Effector memory CD4-positive, alpha-beta T cell (primary cell): Measurements from ENCODE around the gene RORC.
"Not testable (repeated sequence)": the region's sequence is repeated elsewhere in the genome, so short reads cannot be mapped to it uniquely, and the experiment has no call there.

Experiments used
- DNase-seq, 3 donors: peaks; one replicate each; pipeline ENCODE4 v3.0.0-alpha.2; 2020
- H3K27ac ChIP-seq: 2 replicates; pipeline ENCODE4 v1.7.0; 2013; ENCODE audit warnings: mild to moderate bottlenecking, low read length, moderate library complexity; ENCODE audit not compliant: insufficient read depth, poor library complexity, severe bottlenecking
- H3K27me3 ChIP-seq: replicated peaks from 2 replicates; pipeline ENCODE4 v1.7.0; 2013; ENCODE audit warnings: mild to moderate bottlenecking, low read length; ENCODE audit not compliant: insufficient read depth, control insufficient read depth, poor library complexity, severe bottlenecking
- H3K36me3 ChIP-seq: 2 replicates; pipeline ENCODE4 v1.7.0; 2013; ENCODE audit warnings: mild to moderate bottlenecking, low read length, moderate library complexity; ENCODE audit not compliant: control insufficient read depth, insufficient read depth
- H3K4me1 ChIP-seq: 2 replicates; pipeline ENCODE4 v1.7.0; 2013; ENCODE audit warnings: low read length, mild to moderate bottlenecking; ENCODE audit not compliant: control insufficient read depth, insufficient read depth, poor library complexity, severe bottlenecking
- H3K4me3 ChIP-seq: 2 replicates; pipeline ENCODE4 v1.7.0; 2013; ENCODE audit warnings: low read length, low read depth, mild to moderate bottlenecking; ENCODE audit not compliant: insufficient read depth, poor library complexity, severe bottlenecking
- H3K9me3 ChIP-seq: 2 replicates; pipeline ENCODE4 v1.7.0; 2013; ENCODE audit warnings: mild to moderate bottlenecking, low read length, moderate library complexity; ENCODE audit not compliant: control insufficient read depth

The RORC gene

DNA sequence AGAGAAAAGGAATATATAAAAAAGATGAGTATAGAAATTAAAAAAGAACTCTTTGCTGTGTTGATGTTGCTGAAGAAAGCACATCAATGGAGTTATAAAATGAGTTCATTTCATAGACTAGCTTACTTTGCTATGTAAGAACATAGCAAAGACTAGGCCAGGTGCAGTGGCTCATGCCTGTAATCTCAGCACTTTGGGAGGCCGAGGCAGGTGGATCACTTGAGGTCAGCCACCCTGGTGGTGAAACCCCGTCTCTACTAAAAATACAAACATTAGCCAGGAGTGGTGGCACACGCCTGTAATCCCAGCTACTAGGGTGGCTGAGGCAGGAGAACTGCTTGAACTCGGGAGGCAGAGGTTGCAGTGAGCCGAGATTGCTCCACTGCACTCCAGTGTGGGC, 49.6 kb downstream of the RORC start:
- not testable (repeated sequence) for DNase-seq, H3K4me1 ChIP-seq, H3K27ac ChIP-seq, H3K27me3 ChIP-seq, H3K4me3 ChIP-seq, H3K9me3 ChIP-seq
- H3K36me3 ChIP-seq, result peaks cover 43% of the 10 kb centered on the region

DNA sequence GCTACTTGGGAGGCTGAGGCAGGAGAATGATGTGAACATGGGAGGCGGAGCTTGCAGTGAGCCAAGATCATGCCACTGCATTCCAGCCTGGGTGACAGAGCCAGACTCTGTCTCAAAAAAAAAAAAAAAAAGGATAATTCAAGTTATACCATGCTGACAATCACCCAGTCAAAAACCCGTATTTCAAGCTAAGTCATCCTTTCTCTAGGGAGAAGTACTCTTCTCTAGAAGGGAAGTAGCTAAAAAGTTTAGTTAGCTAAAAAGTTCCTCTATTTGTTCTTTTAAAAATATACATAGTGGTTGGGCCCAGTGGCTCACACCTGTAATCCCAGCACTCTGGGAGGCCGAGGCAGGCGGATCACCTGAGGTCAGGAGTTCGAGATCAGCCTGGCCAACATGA, 50.9 kb downstream of the RORC start:
- H3K9me3 ChIP-seq, H3K27ac ChIP-seq, H3K4me3 ChIP-seq, DNase-seq, H3K27me3 ChIP-seq, H3K4me1 ChIP-seq: not testable (repeated sequence)
- H3K36me3 ChIP-seq, result peaks cover 54% of the 10 kb centered on the region

DNA sequence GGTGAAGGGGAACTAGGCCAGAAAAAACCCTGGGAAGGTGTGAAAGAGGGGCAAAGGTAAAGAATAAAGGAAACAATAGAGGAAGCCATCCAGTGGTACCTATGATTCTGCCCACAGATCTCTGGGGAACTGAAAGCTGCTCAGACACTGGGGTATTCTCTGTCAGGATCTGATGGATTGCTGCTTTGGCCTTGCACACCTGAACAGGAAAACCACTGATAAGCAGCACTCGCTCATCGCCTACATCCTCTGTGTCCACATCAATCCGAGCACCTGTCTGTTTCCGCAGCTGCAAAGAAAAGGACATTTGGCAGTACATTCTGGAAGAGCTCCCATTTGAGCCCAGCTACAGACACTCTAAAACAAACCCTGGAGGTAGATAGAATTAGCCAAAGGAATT, 51.8 kb downstream of the RORC start:
- Histone ChIP-seq H3K9me3 (no peaks in the 10 kb centered on the region), H3K27ac (no peak overlapping the region), H3K36me3 (peaks cover 63% of the 10 kb centered on the region), H3K4me1 (no peaks in the 10 kb centered on the region), H3K27me3 (no peaks in the 10 kb centered on the region), H3K4me3 (no peak overlapping the region)
- no peak for DNase-seq

DNA sequence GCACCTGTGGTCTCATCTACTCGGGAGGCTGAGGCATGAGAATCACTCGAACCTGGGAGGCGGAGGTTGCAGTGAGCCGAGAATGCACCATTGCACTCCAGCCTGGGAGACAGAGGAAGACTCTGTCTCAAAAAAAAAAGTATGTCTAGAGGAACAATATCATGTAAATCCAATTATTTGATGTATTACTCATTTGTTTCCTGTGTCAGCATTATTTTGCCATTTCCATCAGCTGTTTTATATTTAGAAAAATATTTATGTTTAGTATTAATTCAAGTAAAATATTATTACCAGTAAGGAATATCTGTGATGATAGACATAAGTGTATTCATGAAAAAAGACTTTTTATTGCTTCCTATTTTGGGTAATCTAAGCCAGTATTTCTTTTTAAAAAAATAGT, 54.3 kb downstream of the RORC start:
- Histone ChIP-seq H3K27me3 (no peaks in the 10 kb centered on the region), H3K9me3 (no peaks in the 10 kb centered on the region), H3K27ac (no peak overlapping the region), H3K4me3 (no peak overlapping the region), H3K36me3 (peaks cover 78% of the 10 kb centered on the region), H3K4me1 (no peaks in the 10 kb centered on the region)
- no peak for DNase-seq

DNA sequence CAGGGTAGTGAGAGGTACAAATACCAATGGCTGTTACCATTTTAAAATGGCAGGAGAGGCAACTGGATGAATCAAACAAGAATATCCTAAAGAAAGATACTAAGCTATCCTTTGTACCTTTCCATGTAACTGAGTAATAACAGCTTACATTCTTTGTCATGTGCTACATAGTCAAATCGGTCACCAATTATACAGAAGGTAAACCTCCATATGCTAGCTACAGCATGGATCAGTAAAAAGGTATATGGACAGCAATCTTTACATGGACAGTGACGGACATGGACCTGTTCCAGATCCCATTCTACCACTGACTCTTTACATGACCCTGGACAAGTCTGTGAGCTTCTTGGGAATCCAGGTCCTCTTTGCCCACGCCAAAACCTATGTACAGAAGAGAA, 54.9 kb downstream of the RORC start:
- DNase-seq, result no peak
- Histone ChIP-seq H3K36me3 (peaks cover 72% of the 10 kb centered on the region), H3K4me3 (no peak overlapping the region)

DNA sequence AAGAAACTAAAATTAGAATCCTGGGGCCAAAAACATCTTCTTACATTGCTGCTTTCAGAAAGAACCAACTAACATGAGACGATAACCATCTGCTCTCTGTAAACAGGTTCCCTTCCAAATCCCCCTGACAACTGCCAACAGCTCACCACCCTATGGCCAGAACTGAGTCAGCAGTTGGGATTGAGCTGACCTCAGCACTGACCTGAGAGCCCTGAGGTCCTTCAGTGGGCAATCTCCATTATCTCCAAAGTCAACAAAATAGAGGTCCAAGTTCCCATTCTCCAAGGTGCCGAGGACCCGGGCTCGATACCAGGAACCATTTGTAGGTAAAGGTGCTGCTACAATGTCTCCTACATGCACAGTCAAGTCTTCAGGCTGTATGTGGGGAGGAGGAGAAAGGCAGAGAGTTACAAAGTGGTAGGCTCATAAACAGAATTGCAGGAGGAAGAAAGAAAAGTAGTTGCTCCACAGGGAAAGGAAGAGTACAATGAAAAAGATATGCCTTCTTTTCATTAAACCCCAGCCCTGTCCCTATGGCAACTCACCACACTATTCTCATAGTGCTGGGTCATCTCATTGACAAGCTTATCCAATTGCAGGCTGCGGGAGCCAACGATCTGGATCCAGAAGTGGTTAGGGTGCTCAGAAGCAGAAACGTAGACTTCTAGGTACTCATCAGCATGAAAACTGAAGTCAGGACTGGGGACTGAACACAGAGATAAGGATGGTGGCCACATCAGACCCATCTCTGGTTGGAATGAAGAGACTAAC, 55.5 kb downstream of the RORC start:
- H3K27me3 ChIP-seq, result no peaks in the 10 kb centered on the region

More for the DNA sequence above, 54.9 kb downstream of the RORC start:
- H3K9me3 ChIP-seq, result no peaks in the 10 kb centered on the region
- no peaks in the 10 kb centered on the region for H3K4me1 ChIP-seq
- H3K27me3 ChIP-seq, result no peaks in the 10 kb centered on the region
- no peak overlapping the region for H3K27ac ChIP-seq

DNA sequence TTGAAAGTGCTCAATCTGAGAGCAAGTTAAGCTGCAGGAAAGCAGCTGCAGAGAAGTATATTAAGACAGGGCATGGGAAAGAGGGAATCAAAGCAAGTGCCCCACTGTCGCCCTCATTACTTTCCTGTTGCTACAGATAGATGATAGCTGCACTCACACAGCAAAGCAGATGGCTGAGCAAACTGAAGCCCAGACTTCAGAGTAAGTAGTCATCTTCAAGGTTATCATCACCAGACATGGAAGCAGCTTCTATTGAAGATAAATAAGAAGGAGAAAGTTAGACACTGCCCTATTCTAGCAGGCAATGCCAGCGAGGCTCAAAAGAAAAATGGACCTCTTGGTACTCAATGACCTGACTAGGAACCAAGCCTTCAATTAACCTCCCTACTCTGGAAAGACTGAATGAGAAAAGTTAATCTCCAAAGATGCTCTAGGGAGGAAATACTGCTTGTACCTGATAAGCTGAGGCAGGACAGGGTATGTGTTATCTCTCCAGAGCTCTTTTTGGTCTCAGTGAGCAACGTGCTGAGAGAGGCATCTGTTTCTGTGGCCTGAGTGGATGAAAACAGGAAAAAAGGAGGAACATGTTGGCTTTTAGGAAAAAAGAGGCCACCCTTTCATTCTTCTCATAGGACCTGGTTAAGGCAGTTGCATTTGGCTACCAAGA, 57.2 kb downstream of the RORC start:
- no peak overlapping the region for H3K4me3 ChIP-seq
- H3K27me3 ChIP-seq, result no peaks in the 10 kb centered on the region
- H3K27ac ChIP-seq, result no peak overlapping the region
- no peak for DNase-seq
- no peaks in the 10 kb centered on the region for H3K9me3 ChIP-seq
- peaks cover 57% of the 10 kb centered on the region for H3K36me3 ChIP-seq
- no peaks in the 10 kb centered on the region for H3K4me1 ChIP-seq

More for the DNA sequence above, 55.5 kb downstream of the RORC start:
- no peak overlapping the region for H3K27ac ChIP-seq
- DNase-seq, result no peak
- peaks cover 67% of the 10 kb centered on the region for H3K36me3 ChIP-seq
- H3K4me1 ChIP-seq, result no peaks in the 10 kb centered on the region
- H3K9me3 ChIP-seq, result no peaks in the 10 kb centered on the region
- H3K4me3 ChIP-seq, result no peak overlapping the region

DNA sequence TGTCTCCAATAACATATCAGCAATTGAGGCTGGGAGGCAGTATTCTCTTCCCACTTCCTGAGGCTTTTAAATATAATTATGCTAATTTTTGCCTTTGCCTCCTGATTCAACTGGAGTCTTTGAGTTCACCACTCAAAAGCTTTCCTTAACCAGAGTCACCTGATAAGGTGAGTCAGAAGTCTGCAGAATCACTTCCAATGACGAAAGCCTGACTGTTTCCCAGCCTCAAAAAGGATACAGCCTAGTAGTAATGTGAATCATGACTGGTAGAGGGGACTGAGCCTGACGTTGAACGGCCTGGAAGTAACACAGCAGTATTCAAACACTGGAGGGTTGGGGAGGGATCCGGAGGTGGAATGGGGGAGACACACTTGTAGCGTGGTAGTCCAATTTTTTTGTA, 57.9 kb downstream of the RORC start:
- H3K4me1 ChIP-seq, result no peaks in the 10 kb centered on the region
- H3K4me3 ChIP-seq, result no peak overlapping the region
- no peak for DNase-seq
- H3K27me3 ChIP-seq, result no peaks in the 10 kb centered on the region
- H3K9me3 ChIP-seq, result no peaks in the 10 kb centered on the region
- H3K27ac ChIP-seq, result no peak overlapping the region
- peaks cover 50% of the 10 kb centered on the region for H3K36me3 ChIP-seq

DNA sequence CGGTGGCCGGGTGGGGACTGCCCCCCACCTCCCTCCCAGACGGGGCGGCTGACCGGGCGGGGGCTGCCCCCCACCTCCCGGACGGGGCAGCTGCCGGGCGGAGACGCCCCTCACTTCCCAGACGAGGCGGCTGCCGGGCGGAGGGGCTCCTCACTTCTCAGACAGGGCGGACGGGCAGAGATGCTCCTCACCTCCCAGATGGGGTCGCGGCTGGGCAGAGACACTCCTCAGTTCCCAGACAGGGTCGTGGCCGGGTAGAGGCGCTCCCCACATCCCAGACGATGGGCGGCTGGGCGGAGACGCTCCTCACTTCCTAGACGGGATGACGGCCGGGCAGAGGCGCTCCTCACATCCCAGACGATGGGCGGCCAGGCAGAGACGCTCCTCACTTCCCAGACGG, 62.3 kb downstream of the RORC start:
- H3K36me3 ChIP-seq, result peaks cover 11% of the 10 kb centered on the region
- H3K4me3 ChIP-seq, H3K9me3 ChIP-seq, H3K27ac ChIP-seq, DNase-seq, H3K4me1 ChIP-seq, H3K27me3 ChIP-seq: not testable (repeated sequence)

DNA sequence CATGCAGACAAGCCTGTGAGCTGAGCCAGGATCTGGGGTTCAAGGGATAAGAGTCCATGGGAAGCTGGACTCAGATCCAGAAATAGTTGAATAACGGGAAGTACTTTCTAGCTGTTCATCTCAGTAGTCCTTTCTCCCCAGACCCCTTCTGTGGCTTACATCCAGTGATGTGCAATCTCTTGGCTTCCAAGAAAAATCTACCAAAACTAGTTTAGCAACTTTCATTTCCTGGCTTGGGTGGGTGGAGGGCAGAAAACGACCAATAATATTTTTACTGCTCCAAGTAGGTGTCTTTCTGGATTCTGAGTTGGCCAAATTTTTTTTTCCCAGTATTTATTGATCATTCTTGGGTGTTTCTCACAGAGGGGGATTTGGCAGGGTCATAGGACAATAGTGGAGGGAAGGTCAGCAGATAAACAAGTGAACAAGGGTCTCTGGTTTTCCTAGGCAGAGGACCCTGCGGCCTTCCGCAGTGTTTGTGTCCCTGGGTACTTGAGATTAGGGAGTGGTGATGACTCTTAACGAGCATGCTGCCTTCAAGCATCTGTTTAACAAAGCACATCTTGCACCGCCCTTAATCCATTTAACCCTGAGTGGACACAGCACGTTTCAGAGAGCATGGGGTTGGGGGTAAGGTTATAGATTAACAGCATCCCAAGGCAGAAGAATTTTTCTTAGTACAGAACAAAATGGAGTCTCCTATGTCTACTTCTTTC, 63.1 kb downstream of the RORC start:
- H3K27ac ChIP-seq, DNase-seq, H3K9me3 ChIP-seq, H3K27me3 ChIP-seq, H3K4me1 ChIP-seq, H3K4me3 ChIP-seq, H3K36me3 ChIP-seq: not testable (repeated sequence)
